ENCODE results near the gene UBE2D3. TPM values are rescaled to one million over a fixed set of nuclear protein-coding genes. Genes with fewer than 3 reads are reported as not detected.

Gene UBE2D3
- total and polyA plus RNA-seq, 8 donors: 241 to 313 (median 272) TPM

- intact Hi-C loops (cut with DNase I): no loop called here
- no peaks in the 10 kb centered on the region for H3K4me1 ChIP-seq
- H3K27ac ChIP-seq: no peak overlapping the region
- TF ChIP-seq CTCF (IDR thresholded peaks at IDR 0.05): no peak
- H3K27me3 ChIP-seq: no peaks in the 10 kb centered on the region
- H3K9me3 ChIP-seq: no peaks in the 10 kb centered on the region
- no peak overlapping the region for H3K4me3 ChIP-seq
- DNase-seq (no peak), ATAC-seq (no peak)
- no peaks in the 10 kb centered on the region for H3K36me3 ChIP-seq
Measured at GRCh38 chr4:102847687-102848086, 20.3 kb upstream of the UBE2D3 start.

- intact Hi-C loops (cut with DNase I): no loop called here
- no peak overlapping the region for H3K27ac ChIP-seq
- no peak overlapping the region for H3K4me3 ChIP-seq
- no peak for TF ChIP-seq CTCF (IDR thresholded peaks at IDR 0.05)
- H3K9me3 ChIP-seq: no peaks in the 10 kb centered on the region
- no peaks in the 10 kb centered on the region for H3K36me3 ChIP-seq
- ATAC-seq (no peak), DNase-seq (no peak)
- no peaks in the 10 kb centered on the region for H3K27me3 ChIP-seq
- H3K4me1 ChIP-seq: no peaks in the 10 kb centered on the region
Measured at GRCh38 chr4:102843938-102844337, 16.6 kb upstream of the UBE2D3 start.

GRCh38 chr4:102843273-102843672, 15.9 kb upstream of the UBE2D3 start:
- ATAC-seq (no peak), DNase-seq (no peak)
- Histone ChIP-seq H3K4me3 (no peak overlapping the region), H3K27me3 (no peaks in the 10 kb centered on the region), H3K9me3 (no peaks in the 10 kb centered on the region), H3K27ac (no peak overlapping the region), H3K36me3 (no peaks in the 10 kb centered on the region), H3K4me1 (no peaks in the 10 kb centered on the region)
- no peak for TF ChIP-seq CTCF (IDR thresholded peaks at IDR 0.05)
- intact Hi-C loops (cut with DNase I): no loop called here

- ATAC-seq (no peak), DNase-seq (no peak)
- no peak for TF ChIP-seq CTCF (IDR thresholded peaks at IDR 0.05)
- H3K27me3 ChIP-seq: no peaks in the 10 kb centered on the region
- H3K36me3 ChIP-seq: no peaks in the 10 kb centered on the region
- H3K27ac ChIP-seq: no peak overlapping the region
- intact Hi-C loops (cut with DNase I): no loop called here
- no peaks in the 10 kb centered on the region for H3K9me3 ChIP-seq
- H3K4me3 ChIP-seq: no peak overlapping the region
- no peaks in the 10 kb centered on the region for H3K4me1 ChIP-seq
Measured at GRCh38 chr4:102842367-102842766, 15.0 kb upstream of the UBE2D3 start.

- H3K4me1 ChIP-seq: no peaks in the 10 kb centered on the region
- DNase-seq (no peak), ATAC-seq (no peak)
- H3K9me3 ChIP-seq: no peaks in the 10 kb centered on the region
- no peaks in the 10 kb centered on the region for H3K36me3 ChIP-seq
- H3K4me3 ChIP-seq: no peak overlapping the region
- intact Hi-C loops (cut with DNase I): no loop called here
- H3K27ac ChIP-seq: no peak overlapping the region
- no peaks in the 10 kb centered on the region for H3K27me3 ChIP-seq
- TF ChIP-seq CTCF (IDR thresholded peaks at IDR 0.05): no peak
Measured at GRCh38 chr4:102836596-102836995, 9.2 kb upstream of the UBE2D3 start.
